Heart left ventricle (tissue), 13 donors: ENCODE measurements around the gene PITX2.

Experiments
- CTCF ChIP-seq, 12 donors: fragments of 200-600 bp; sonication (generic) in 4 of 12; IDR thresholded peaks; one replicate each; pipeline versions ENCODE4 v1.5.0 to v1.8.0; 2018 to 2022; ENCODE audit warnings: antibody characterized with exemption in 12 of 12, mild to moderate bottlenecking in 5 of 12
- POLR2A ChIP-seq, 2 donors: fragments of 450-650 bp; IDR thresholded peaks; one replicate each; pipeline ENCODE4 v1.6.1; 2017; ENCODE audit warnings: antibody characterized with exemption in 2 of 2, mild to moderate bottlenecking in 2 of 2, moderate library complexity in 2 of 2
- donor health status: ischemic (EF 13 %, LVEDD 7.1; RV severe dilation, severe dysfunction).
- donor health status: DM: no; HTN: yes; CAD: no.
- donor health status: DM: no; HTN: no; CAD: no.
- donor health status: ischemic (EF 25% LVEDD 6.9; RV normal size, moderate dysfunction).
- donor health status: ischemic (EF 25% LVEDD 5.7; RV mildly dilated, moderate dysfunction).
- donor health status: ischemic (EF 35%, LVEDD 5.7; RV mildly dilated, moderate dysfunction).
- donor health status: nonischemic (EF 11% LVEDD 7.7; RV severe dilation, severe dysfunction).
- donor health status: DM: yes; HTN: yes; CAD: no.
- donor health status: PGD.
- donor health status: ischemic (EF 29% LVEDD 5.4; RV normal size, mild dysfunction).
- donor health status: nonischemic (EF 23%, LVEDD 6.1; RV moderate dilation, normal function).

- TF ChIP-seq CTCF (IDR thresholded peaks at IDR 0.05) (no peak), POLR2A (IDR thresholded peaks at IDR 0.05) (no peak)
Measured at GRCh38 chr4:110624398-110624780, 1.5 kb upstream of the PITX2 start.
